ENCODE data around the gene CCDC81.
"Not testable (repeated sequence)": the region's sequence is repeated elsewhere in the genome, so short reads cannot be mapped to it uniquely, and the experiment has no call there.

CCDC81 gene

GRCh38 chr11:86374586-86374985, at the start of gene CCDC81:
Gene CCDC81, plus strand, starts transcription at chr11:86374887. Its CDS starts 277 bp downstream, at chr11:86375164.
- DNase-seq (ENCODE audit: low spot score): no peak

- no peak for DNase-seq (ENCODE audit: low spot score)
Measured at GRCh38 chr11:86335131-86335767, 39.4 kb upstream of the CCDC81 start.

GRCh38 chr11:86337227-86337626, 37.5 kb upstream of the CCDC81 start:
- no peak for DNase-seq (ENCODE audit: low spot score)

- DNase-seq (ENCODE audit: low spot score): no peak
Measured at GRCh38 chr11:86341382-86341781, 33.3 kb upstream of the CCDC81 start.

GRCh38 chr11:86346513-86346912, 28.2 kb upstream of the CCDC81 start:
- no peak for DNase-seq (ENCODE audit: low spot score)

GRCh38 chr11:86355256-86355655, 19.4 kb upstream of the CCDC81 start:
- no peak for DNase-seq (ENCODE audit: low spot score)

- DNase-seq (ENCODE audit: low spot score): not testable (repeated sequence)
Measured at GRCh38 chr11:86357412-86357811, 17.3 kb upstream of the CCDC81 start.

- no peak for DNase-seq (ENCODE audit: low spot score)
Measured at GRCh38 chr11:86358720-86359119, 16.0 kb upstream of the CCDC81 start.

GRCh38 chr11:86360775-86361395, 13.8 kb upstream of the CCDC81 start:
- DNase-seq (ENCODE audit: low spot score): no peak

GRCh38 chr11:86363424-86363823, 11.3 kb upstream of the CCDC81 start:
- DNase-seq (ENCODE audit: low spot score): no peak

GRCh38 chr11:86365546-86365945, 9.1 kb upstream of the CCDC81 start:
- DNase-seq (ENCODE audit: low spot score): no peak

- DNase-seq (ENCODE audit: low spot score): no peak
Measured at GRCh38 chr11:86369668-86370067, 5.0 kb upstream of the CCDC81 start.

- no peak for DNase-seq (ENCODE audit: low spot score)
Measured at GRCh38 chr11:86370171-86370570, 4.5 kb upstream of the CCDC81 start.

GRCh38 chr11:86370922-86371594, 3.6 kb upstream of the CCDC81 start:
- no peak for DNase-seq (ENCODE audit: low spot score)

- no peak for DNase-seq (ENCODE audit: low spot score)
Measured at GRCh38 chr11:86372041-86372440, 2.6 kb upstream of the CCDC81 start.

- no peak for DNase-seq (ENCODE audit: low spot score)
Measured at GRCh38 chr11:86372586-86372985, 2.1 kb upstream of the CCDC81 start.

GRCh38 chr11:86374069-86374468, 618 bp upstream of the CCDC81 start:
- DNase-seq (ENCODE audit: low spot score): no peak

- no peak for DNase-seq (ENCODE audit: low spot score)
Measured at GRCh38 chr11:86377972-86378371, 3.3 kb downstream of the CCDC81 start.

GRCh38 chr11:86380295-86381059, 5.8 kb downstream of the CCDC81 start:
- no peak for DNase-seq (ENCODE audit: low spot score)

GRCh38 chr11:86383041-86383955, 8.6 kb downstream of the CCDC81 start:
- no peak for DNase-seq (ENCODE audit: low spot score)

- no peak for DNase-seq (ENCODE audit: low spot score)
Measured at GRCh38 chr11:86386283-86386682, 11.6 kb downstream of the CCDC81 start.

- DNase-seq (ENCODE audit: low spot score): no peak
Measured at GRCh38 chr11:86386746-86387145, 12.1 kb downstream of the CCDC81 start.

Measured in hematopoietic multipotent progenitor cell treated with erythropoietin and hydrocortisone succinate and interleukin-3 and kit ligand, for 15 days (in vitro differentiated cells).